Astrocyte of the spinal cord (primary cell): ENCODE results near the gene POR.

Source experiments
- DNase-seq: peaks from one replicate; pipeline ENCODE4 v3.0.0; 2011; ENCODE audit warnings: low read depth, low spot score
- H3K4me3 ChIP-seq: 2 replicates; pipeline ENCODE4 v1.5.1; 2011; ENCODE audit warnings: low read depth, mild to moderate bottlenecking, low read length, moderate library complexity
- CTCF ChIP-seq: IDR thresholded peaks from 2 replicates; pipeline ENCODE4 v1.5.1; 2012; ENCODE audit warnings: low read depth, mild to moderate bottlenecking, low read length, inconsistent platforms
- in situ Hi-C: cut with HindIII; loops from 2 replicates; pipeline ENCODE4 v1.10.0; 2017; ENCODE audit warnings: low sequenced_read_pairs

POR gene

GRCh38 chr7:75986147-75986781, 71.3 kb downstream of the POR start:
- no peak for TF ChIP-seq CTCF
- in situ Hi-C loops = no loop called here
- no peak overlapping the region for H3K4me3 ChIP-seq
- DNase-seq = no peak

- no peak overlapping the region for H3K4me3 ChIP-seq
- in situ Hi-C loops = no loop called here
- no peak for TF ChIP-seq CTCF
- no peak for DNase-seq
Observed at GRCh38 chr7:75987026-75987804, 72.3 kb downstream of the POR start.

- TF ChIP-seq CTCF = no peak
- H3K4me3 ChIP-seq = no peak overlapping the region
- no peak for DNase-seq
- in situ Hi-C loops = no loop called here
Observed at GRCh38 chr7:75987805-75988567, 73.0 kb downstream of the POR start.

DNA sequence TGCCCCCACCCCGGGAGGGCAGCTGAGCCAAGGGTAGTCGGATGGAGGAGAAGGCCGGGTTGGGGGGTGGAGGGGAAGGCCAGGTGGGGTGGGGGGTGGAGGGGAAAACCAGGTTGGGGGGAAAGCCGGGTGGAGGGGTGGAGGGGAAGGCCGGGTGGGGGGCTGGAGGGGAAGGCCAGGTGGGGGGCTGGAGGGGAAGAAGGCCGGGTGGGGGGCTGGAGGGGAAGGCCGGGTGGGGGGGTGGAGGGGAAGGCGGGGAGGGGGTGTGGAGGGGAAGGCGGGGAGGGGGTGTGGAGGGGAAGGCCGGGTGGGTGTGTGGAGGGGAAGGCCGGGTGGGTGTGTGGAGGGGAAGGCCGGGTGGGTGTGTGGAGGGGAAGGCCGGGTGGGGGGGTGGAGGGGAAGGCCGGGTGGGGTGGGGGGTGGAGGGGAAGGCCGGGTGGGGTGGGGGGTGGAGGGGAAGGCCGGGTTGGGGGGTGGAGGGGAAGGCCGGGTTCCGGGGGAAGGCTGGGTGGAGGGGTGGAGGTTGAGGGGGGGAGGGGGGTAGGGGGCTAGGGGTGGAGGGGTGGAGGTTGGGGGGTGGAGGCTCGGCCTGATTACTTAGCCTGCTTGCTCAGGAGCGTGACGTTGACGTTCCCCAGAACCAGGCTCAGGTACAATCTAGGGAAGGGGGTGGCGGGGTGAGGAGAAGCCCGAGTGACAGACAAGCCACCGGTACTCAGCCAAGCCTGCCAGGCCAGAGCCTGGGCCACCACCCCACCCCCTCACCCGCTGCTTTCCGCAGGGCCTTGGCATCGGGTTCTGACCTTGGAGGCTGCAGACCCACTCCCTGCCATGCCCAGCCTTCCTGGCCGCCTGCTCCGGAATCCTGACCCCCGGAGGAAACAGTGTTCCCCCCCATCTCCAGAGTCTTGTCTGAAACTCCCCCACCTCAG, 73.9 kb downstream of the POR start:
- in situ Hi-C loops = no loop called here
- no peak for TF ChIP-seq CTCF
- no peak for DNase-seq
- no peak overlapping the region for H3K4me3 ChIP-seq

DNA sequence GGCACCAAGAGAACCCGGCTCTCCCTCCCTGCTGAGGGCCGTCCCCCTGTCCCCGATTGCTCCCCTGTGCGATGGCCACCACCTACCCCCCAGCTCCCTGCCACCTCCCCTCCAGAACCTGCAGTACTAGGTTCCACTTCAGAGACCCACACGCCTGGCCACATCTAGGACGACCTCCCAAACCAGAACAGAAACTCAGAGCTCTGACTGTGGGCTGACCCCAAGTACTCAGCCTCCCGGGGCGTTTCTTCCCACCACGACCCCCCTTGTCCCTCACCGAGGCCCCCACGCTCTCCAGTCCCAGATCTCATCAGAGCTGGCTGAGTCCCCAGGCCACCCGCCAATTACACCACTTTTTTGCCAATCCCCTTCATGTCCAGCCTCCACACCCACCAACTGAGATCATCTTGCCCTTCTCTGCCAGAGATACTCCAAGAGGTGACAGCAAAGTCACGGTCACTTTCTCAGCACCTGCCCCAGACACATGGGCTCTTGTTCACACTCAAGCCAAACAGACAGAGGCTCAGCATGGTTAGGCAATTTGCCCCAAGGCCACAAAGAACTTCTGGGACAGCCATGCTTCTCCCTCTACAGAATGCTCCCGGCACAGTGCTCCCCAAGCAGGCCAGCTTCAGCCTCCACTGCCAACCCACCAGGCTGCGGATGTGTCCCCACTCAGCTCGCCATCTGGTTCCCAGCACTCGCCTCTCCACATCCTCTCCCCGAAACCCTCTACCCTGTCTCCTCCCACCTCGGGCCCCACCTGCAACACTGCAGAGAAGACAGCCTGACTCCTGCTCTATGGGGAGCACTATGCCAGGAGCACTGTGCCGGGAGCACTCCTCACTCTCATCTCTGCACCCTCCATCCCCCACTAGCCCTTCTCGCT, 74.8 kb downstream of the POR start:
- TF ChIP-seq CTCF = no peak
- in situ Hi-C loops = no loop called here
- H3K4me3 ChIP-seq = no peak overlapping the region
- no peak for DNase-seq
